Measurements from ENCODE around the gene C3orf20. TPM values are rescaled to one million over a fixed set of nuclear protein-coding genes. Genes with fewer than 3 reads are reported as not detected.
"Not testable (repeated sequence)": the region's sequence is repeated elsewhere in the genome, so short reads cannot be mapped to it uniquely, and the experiment has no call there.

The C3orf20 gene
- total and polyA plus RNA-seq, 7 donors = 0.03 to 0.16 TPM; not detected in 5

- TF ChIP-seq EP300 (IDR thresholded peaks at IDR 0.05) = no peak
- TF ChIP-seq CTCF (IDR thresholded peaks at IDR 0.05) = no peak
- no peak for TF ChIP-seq POLR2A (IDR thresholded peaks at IDR 0.05)
- TF ChIP-seq POLR2AphosphoS5 (IDR thresholded peaks at IDR 0.05) = no peak
- 73 to 74% methylated on average over 6 of the region's 6 CpGs for WGBS, 2 donors
- no peaks in the 10 kb centered on the region for H3K36me3 ChIP-seq
- no peaks in the 10 kb centered on the region for H3K27me3 ChIP-seq
- no peak for DNase-seq
- H3K4me1 ChIP-seq = peaks cover 0 to 9% (median 9%) of the 10 kb centered on the region in 4 donors
- intact Hi-C loops (cut with DNase I) = no loop called here
- peaks cover 0 to 4% (median 0%) of the 10 kb centered on the region in 4 donors for H3K9me3 ChIP-seq
- H3K27ac ChIP-seq = no peak overlapping the region
- H3K4me3 ChIP-seq = no peak overlapping the region
Observed at GRCh38 chr3:14744556-14744955, 69.6 kb downstream of the C3orf20 start.

GRCh38 chr3:14750650-14751049, 75.7 kb downstream of the C3orf20 start:
- Histone ChIP-seq H3K27ac (no peak overlapping the region), H3K36me3 (no peaks in the 10 kb centered on the region), H3K9me3 (peaks cover 0 to 10% (median 5%) of the 10 kb centered on the region in 4 donors), H3K27me3 (no peaks in the 10 kb centered on the region), H3K4me3 (no peak overlapping the region), H3K4me1 (no peaks in the 10 kb centered on the region)
- DNase-seq = no peak
- 80 to 88% methylated on average over 1 of the region's 1 CpG for WGBS, 2 donors
- TF ChIP-seq EP300 (IDR thresholded peaks at IDR 0.05) = no peak
- no peak for TF ChIP-seq POLR2AphosphoS5 (IDR thresholded peaks at IDR 0.05)
- no peak for TF ChIP-seq POLR2A (IDR thresholded peaks at IDR 0.05)
- intact Hi-C loops (cut with DNase I) = no loop called here

GRCh38 chr3:14752979-14753378, 78.0 kb downstream of the C3orf20 start:
- H3K4me3 ChIP-seq; H3K27me3 ChIP-seq; H3K9me3 ChIP-seq; H3K4me1 ChIP-seq; H3K36me3 ChIP-seq; H3K27ac ChIP-seq; intact Hi-C loops (cut with DNase I); DNase-seq: not testable (repeated sequence)

- Histone ChIP-seq H3K27me3 (no peaks in the 10 kb centered on the region), H3K27ac (no peak overlapping the region), H3K4me3 (no peak overlapping the region), H3K9me3 (no peaks in the 10 kb centered on the region), H3K36me3 (no peaks in the 10 kb centered on the region), H3K4me1 (no peaks in the 10 kb centered on the region)
- 95 to 97% methylated on average over 14 of the region's 14 CpGs for WGBS, 2 donors
- no peak for DNase-seq
- TF ChIP-seq EP300 (IDR thresholded peaks at IDR 0.05) = no peak
- TF ChIP-seq POLR2AphosphoS5 (IDR thresholded peaks at IDR 0.05) = no peak
- no peak for TF ChIP-seq CTCF (IDR thresholded peaks at IDR 0.05)
- TF ChIP-seq POLR2A (IDR thresholded peaks at IDR 0.05) = no peak
- intact Hi-C loops (cut with DNase I) = no loop called here
Observed at GRCh38 chr3:14757153-14757700, 82.3 kb downstream of the C3orf20 start.

GRCh38 chr3:14758297-14758696, 83.4 kb downstream of the C3orf20 start:
- intact Hi-C loops (cut with DNase I) = no loop called here
- Histone ChIP-seq H3K9me3 (no peaks in the 10 kb centered on the region), H3K36me3 (no peaks in the 10 kb centered on the region), H3K4me1 (no peaks in the 10 kb centered on the region), H3K27ac (no peak overlapping the region), H3K4me3 (no peak overlapping the region), H3K27me3 (no peaks in the 10 kb centered on the region)
- WGBS, 2 donors = 92 to 93% methylated on average over 4 of the region's 4 CpGs
- no peak for DNase-seq
- TF ChIP-seq EP300 (IDR thresholded peaks at IDR 0.05) (no peak), POLR2AphosphoS5 (IDR thresholded peaks at IDR 0.05) (no peak), POLR2A (IDR thresholded peaks at IDR 0.05) (no peak)

- H3K36me3 ChIP-seq = no peaks in the 10 kb centered on the region
- no peak overlapping the region for H3K4me3 ChIP-seq
- TF ChIP-seq CTCF (IDR thresholded peaks at IDR 0.05) (no peak), POLR2A (IDR thresholded peaks at IDR 0.05) (no peak), EP300 (IDR thresholded peaks at IDR 0.05) (no peak), POLR2AphosphoS5 (IDR thresholded peaks at IDR 0.05) (no peak)
- H3K4me1 ChIP-seq = no peaks in the 10 kb centered on the region
- H3K27me3 ChIP-seq = no peaks in the 10 kb centered on the region
- 26 to 76% methylated on average over 3 of the region's 3 CpGs for WGBS, 2 donors
- no peak for DNase-seq
- H3K9me3 ChIP-seq = no peaks in the 10 kb centered on the region
- no peak overlapping the region for H3K27ac ChIP-seq
- intact Hi-C loops (cut with DNase I) = no loop called here
Observed at GRCh38 chr3:14758959-14759358, 84.0 kb downstream of the C3orf20 start.

Data from sigmoid colon (tissue), 7 donors.